Glutamatergic neuron (in vitro differentiated cells): ENCODE data around the gene NCF4. TPM values are rescaled to one million over a fixed set of nuclear protein-coding genes. Genes with fewer than 3 reads are reported as not detected.

Experiments used
- DNase-seq: peaks from one replicate; pipeline ENCODE4 v3.0.0; 2022
- H3K27ac Mint-ChIP-seq: one replicate; pipeline ENCODE4 v1.8.0; 2020; ENCODE audit warnings: mild to moderate bottlenecking, mixed read lengths, inconsistent platforms; ENCODE audit not compliant: unreplicated experiment
- H3K27me3 Mint-ChIP-seq: one replicate; pipeline ENCODE4 v1.8.0; 2020; ENCODE audit warnings: mild to moderate bottlenecking, moderate library complexity, mixed read lengths, inconsistent platforms; ENCODE audit not compliant: unreplicated experiment
- H3K36me3 Mint-ChIP-seq: one replicate; pipeline ENCODE4 v1.8.0; 2020; ENCODE audit warnings: mild to moderate bottlenecking, mixed read lengths, inconsistent platforms; ENCODE audit not compliant: unreplicated experiment
- H3K4me1 Mint-ChIP-seq: one replicate; pipeline ENCODE4 v1.8.0; 2020; ENCODE audit warnings: mild to moderate bottlenecking, low read depth, mixed read lengths, inconsistent platforms; ENCODE audit not compliant: unreplicated experiment
- H3K4me3 Mint-ChIP-seq: one replicate; pipeline ENCODE4 v1.8.0; 2020; ENCODE audit warnings: mild to moderate bottlenecking, mixed read lengths, inconsistent platforms; ENCODE audit not compliant: unreplicated experiment
- H3K9me3 Mint-ChIP-seq: one replicate; pipeline ENCODE4 v1.8.0; 2020; ENCODE audit warnings: mild to moderate bottlenecking, moderate library complexity, mixed read lengths, inconsistent platforms; ENCODE audit not compliant: unreplicated experiment
- CTCF ChIP-seq: fragments of 200-600 bp; sonication (generic); IDR thresholded peaks from one replicate; pipeline ENCODE4 v1.5.0; 2021; ENCODE audit not compliant: partially characterized antibody, unreplicated experiment
- total RNA-seq: library from RNA; stranded (reverse); fragmentation: NEBNext Ultra II Directional; extraction: Animal tissue kit (Norgen Biotek cat#: 25700); gene quantifications from one replicate; pipeline ENCODE4 v1.2.1, GENCODE V29; 2021; ENCODE audit not compliant: unreplicated experiment

The NCF4 gene
- total RNA-seq, 1 donor from 2014 or later: not detected

GRCh38 chr22:36892292-36892691, 31.5 kb downstream of the NCF4 start:
- H3K9me3 Mint-ChIP-seq: peaks cover 6% of the 10 kb centered on the region
- no peaks in the 10 kb centered on the region for H3K36me3 Mint-ChIP-seq
- no peak for TF ChIP-seq CTCF
- H3K27ac Mint-ChIP-seq: no peak overlapping the region
- no peaks in the 10 kb centered on the region for H3K4me1 Mint-ChIP-seq
- H3K27me3 Mint-ChIP-seq: peaks cover 1% of the 10 kb centered on the region
- DNase-seq: no peak
- H3K4me3 Mint-ChIP-seq: no peak overlapping the region

- Mint-ChIP-seq H3K4me3 (no peak overlapping the region), H3K9me3 (peaks cover 6% of the 10 kb centered on the region)
These were observed 32.5 kb downstream of the NCF4 start for GRCh38 chr22:36893262-36893661.

GRCh38 chr22:36894266-36894665, 33.5 kb downstream of the NCF4 start:
- peaks cover 5% of the 10 kb centered on the region for H3K36me3 Mint-ChIP-seq
- DNase-seq: no peak
- H3K4me1 Mint-ChIP-seq: no peaks in the 10 kb centered on the region
- peaks cover 6% of the 10 kb centered on the region for H3K9me3 Mint-ChIP-seq
- TF ChIP-seq CTCF: no peak
- no peak overlapping the region for H3K27ac Mint-ChIP-seq
- no peak overlapping the region for H3K4me3 Mint-ChIP-seq
- H3K27me3 Mint-ChIP-seq: peaks cover 1% of the 10 kb centered on the region

More at GRCh38 chr22:36893262-36893661, 32.5 kb downstream of the NCF4 start:
- Mint-ChIP-seq H3K36me3 (peaks cover 5% of the 10 kb centered on the region), H3K4me1 (no peaks in the 10 kb centered on the region), H3K27ac (no peak overlapping the region), H3K27me3 (peaks cover 1% of the 10 kb centered on the region)
- DNase-seq: no peak
- TF ChIP-seq CTCF: no peak

DNA sequence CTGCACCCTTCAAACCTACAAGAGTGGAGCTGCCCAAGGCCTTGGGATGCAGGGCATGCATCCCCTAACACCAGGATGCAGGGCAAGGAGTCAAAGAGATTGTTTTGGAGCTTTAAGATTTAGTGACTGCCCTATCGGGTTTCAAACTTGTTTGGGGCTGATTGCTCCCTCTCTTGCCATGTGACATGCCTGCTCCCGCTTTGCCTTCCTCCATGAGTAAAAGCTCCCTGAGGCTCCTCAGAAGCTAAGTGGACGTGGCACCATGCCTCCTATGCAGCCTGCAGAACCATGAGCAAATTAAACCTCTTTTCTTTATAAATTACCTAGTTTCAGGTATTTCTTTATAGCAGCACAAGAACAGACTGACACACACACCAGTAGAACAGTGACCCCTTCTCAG, 36.8 kb downstream of the NCF4 start:
- H3K4me1 Mint-ChIP-seq: peaks cover 4% of the 10 kb centered on the region
- no peak for TF ChIP-seq CTCF
- peaks cover 6% of the 10 kb centered on the region for H3K9me3 Mint-ChIP-seq
- H3K27ac Mint-ChIP-seq: no peak overlapping the region
- no peak overlapping the region for H3K4me3 Mint-ChIP-seq
- peaks cover 6% of the 10 kb centered on the region for H3K27me3 Mint-ChIP-seq
- peaks cover 5% of the 10 kb centered on the region for H3K36me3 Mint-ChIP-seq
- no peak for DNase-seq

DNA sequence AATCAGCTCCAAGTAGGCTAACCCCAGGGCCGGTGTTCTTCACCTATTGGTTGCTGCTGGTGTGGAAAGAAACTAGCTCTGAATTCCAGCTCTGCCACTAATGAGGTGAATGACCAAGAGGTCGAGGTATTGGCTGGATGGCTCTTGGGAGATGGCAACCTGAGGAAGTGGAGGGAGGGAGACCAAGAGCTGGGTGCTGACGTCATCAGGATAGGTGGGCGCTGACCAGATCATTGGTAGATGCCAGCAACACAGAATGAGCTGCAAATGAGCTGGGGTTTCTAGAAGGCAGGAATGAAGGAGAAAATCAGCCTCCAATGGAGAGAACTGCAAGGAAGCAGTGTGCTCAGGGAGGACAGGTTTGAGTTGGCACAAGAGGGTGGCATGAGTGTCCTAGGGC, 37.9 kb downstream of the NCF4 start:
- Mint-ChIP-seq H3K4me1 (peaks cover 4% of the 10 kb centered on the region), H3K9me3 (peaks cover 6% of the 10 kb centered on the region), H3K27me3 (peaks cover 7% of the 10 kb centered on the region), H3K4me3 (no peak overlapping the region), H3K27ac (no peak overlapping the region), H3K36me3 (peaks cover 5% of the 10 kb centered on the region)
- no peak for TF ChIP-seq CTCF
- no peak for DNase-seq
